Liver (tissue), 3 donors: ENCODE data around the gene CFAP298.
"Not testable (repeated sequence)": the region's sequence is repeated elsewhere in the genome, so short reads cannot be mapped to it uniquely, and the experiment has no call there.

Experiments used
- ATF3 ChIP-seq: IDR thresholded peaks from 2 replicates; pipeline ENCODE4 v1.6.1; 2016; ENCODE audit warnings: antibody characterized with exemption
- CTCF ChIP-seq: fragments of 150-350 bp; IDR thresholded peaks from 2 replicates; pipeline ENCODE4 v1.5.1; 2017; ENCODE audit warnings: improper control_type of control experiment, low read depth, low read length; ENCODE audit not compliant: missing input control
- GABPA ChIP-seq, 2 donors: IDR thresholded peaks in 1 of 2; conservative IDR thresholded peaks in 1 of 2; 2 replicates each; pipeline ENCODE4 v1.6.1; 2016; ENCODE audit warnings: antibody characterized with exemption in 2 of 2, mild to moderate bottlenecking in 1 of 2, moderate library complexity in 1 of 2
- JUND ChIP-seq, 2 donors: IDR thresholded peaks; 2 replicates each; pipeline ENCODE4 v1.6.1; 2016; ENCODE audit warnings: antibody characterized with exemption in 2 of 2
- MAX ChIP-seq: IDR thresholded peaks from 2 replicates; pipeline ENCODE4 v1.6.1; 2016; ENCODE audit warnings: antibody characterized with exemption
- RAD21 ChIP-seq, 2 donors: IDR thresholded peaks; 2 replicates each; pipeline ENCODE4 v1.6.1; 2016; ENCODE audit warnings: antibody characterized with exemption in 2 of 2, mild to moderate bottlenecking in 2 of 2
- REST ChIP-seq: IDR thresholded peaks from 2 replicates; pipeline ENCODE4 v1.6.1; 2016; ENCODE audit warnings: antibody characterized with exemption, mild to moderate bottlenecking
- RXRA ChIP-seq, 2 donors: IDR thresholded peaks; 2 replicates each; pipeline ENCODE4 v1.6.1; 2017 to 2018; ENCODE audit warnings: antibody characterized with exemption in 2 of 2, mild to moderate bottlenecking in 1 of 2
- SP1 ChIP-seq: IDR thresholded peaks from 2 replicates; pipeline ENCODE4 v1.6.1; 2018; ENCODE audit warnings: antibody characterized with exemption, mild to moderate bottlenecking
- TAF1 ChIP-seq: conservative IDR thresholded peaks from 2 replicates; pipeline ENCODE4 v1.6.1; 2016; ENCODE audit warnings: antibody characterized with exemption, mild to moderate bottlenecking
- ZBTB33 ChIP-seq: IDR thresholded peaks from 2 replicates; pipeline ENCODE4 v1.6.1; 2016; ENCODE audit warnings: antibody characterized with exemption
- donor health status: healthy.
- donor health status: healthy.

- not testable (repeated sequence) for TF ChIP-seq GABPA (IDR thresholded peaks at IDR 0.05 in 1 of 2, conservative IDR thresholded peaks at IDR 0.05 in 1 of 2); CTCF; JUND (IDR thresholded peaks at IDR 0.05); RXRA (IDR thresholded peaks at IDR 0.05); RAD21 (IDR thresholded peaks at IDR 0.05); ATF3; TAF1; SP1; ZBTB33; REST; MAX
Measured at GRCh38 chr21:32618218-32618617, 6.0 kb upstream of the CFAP298 start.
